ENCODE data around the gene GPR146.

GPR146 gene

GRCh38 chr7:1028775-1029636 is 15.3 kb upstream of the GPR146 start:
- Histone ChIP-seq H3K27me3 (no peaks in the 10 kb centered on the region), H3K4me3 (ENCODE audit: low read depth, low read length) (peak overlapping the region; percentile 69; the same call in 1 of the 2 replicates), H3K36me3 (peaks cover 17% of the 10 kb centered on the region), H3K4me1 (peaks cover 7% of the 10 kb centered on the region), H3K9me3 (no peaks in the 10 kb centered on the region)
- TF ChIP-seq, protein P1, sequence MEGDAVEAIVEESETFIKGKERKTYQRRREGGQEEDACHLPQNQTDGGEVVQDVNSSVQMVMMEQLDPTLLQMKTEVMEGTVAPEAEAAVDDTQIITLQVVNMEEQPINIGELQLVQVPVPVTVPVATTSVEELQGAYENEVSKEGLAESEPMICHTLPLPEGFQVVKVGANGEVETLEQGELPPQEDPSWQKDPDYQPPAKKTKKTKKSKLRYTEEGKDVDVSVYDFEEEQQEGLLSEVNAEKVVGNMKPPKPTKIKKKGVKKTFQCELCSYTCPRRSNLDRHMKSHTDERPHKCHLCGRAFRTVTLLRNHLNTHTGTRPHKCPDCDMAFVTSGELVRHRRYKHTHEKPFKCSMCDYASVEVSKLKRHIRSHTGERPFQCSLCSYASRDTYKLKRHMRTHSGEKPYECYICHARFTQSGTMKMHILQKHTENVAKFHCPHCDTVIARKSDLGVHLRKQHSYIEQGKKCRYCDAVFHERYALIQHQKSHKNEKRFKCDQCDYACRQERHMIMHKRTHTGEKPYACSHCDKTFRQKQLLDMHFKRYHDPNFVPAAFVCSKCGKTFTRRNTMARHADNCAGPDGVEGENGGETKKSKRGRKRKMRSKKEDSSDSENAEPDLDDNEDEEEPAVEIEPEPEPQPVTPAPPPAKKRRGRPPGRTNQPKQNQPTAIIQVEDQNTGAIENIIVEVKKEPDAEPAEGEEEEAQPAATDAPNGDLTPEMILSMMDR (IDR thresholded peaks at IDR 0.05; ENCODE audit: low read depth, low read length), result no peak
- DNase-seq, result peak; percentile 89

GRCh38 chr7:1029637-1030443 is 14.5 kb upstream of the GPR146 start:
- Histone ChIP-seq H3K4me3 (ENCODE audit: low read depth, low read length) (no peak overlapping the region), H3K4me1 (peaks cover 7% of the 10 kb centered on the region), H3K9me3 (no peaks in the 10 kb centered on the region), H3K36me3 (peaks cover 17% of the 10 kb centered on the region), H3K27me3 (no peaks in the 10 kb centered on the region)
- no peak for DNase-seq
- TF ChIP-seq, protein P1 (IDR thresholded peaks at IDR 0.05; ENCODE audit: low read depth, low read length), result no peak

GRCh38 chr7:1030444-1031070 is 13.8 kb upstream of the GPR146 start:
- TF ChIP-seq, protein P1 (IDR thresholded peaks at IDR 0.05; ENCODE audit: low read depth, low read length), result no peak
- H3K4me3 ChIP-seq (ENCODE audit: low read depth, low read length), result no peak overlapping the region
- H3K4me1 ChIP-seq, result peaks cover 7% of the 10 kb centered on the region
- peaks cover 12% of the 10 kb centered on the region for H3K36me3 ChIP-seq
- DNase-seq, result no peak
- no peaks in the 10 kb centered on the region for H3K27me3 ChIP-seq
- no peaks in the 10 kb centered on the region; the same call in 1 of the 2 replicates for H3K9me3 ChIP-seq

DNA sequence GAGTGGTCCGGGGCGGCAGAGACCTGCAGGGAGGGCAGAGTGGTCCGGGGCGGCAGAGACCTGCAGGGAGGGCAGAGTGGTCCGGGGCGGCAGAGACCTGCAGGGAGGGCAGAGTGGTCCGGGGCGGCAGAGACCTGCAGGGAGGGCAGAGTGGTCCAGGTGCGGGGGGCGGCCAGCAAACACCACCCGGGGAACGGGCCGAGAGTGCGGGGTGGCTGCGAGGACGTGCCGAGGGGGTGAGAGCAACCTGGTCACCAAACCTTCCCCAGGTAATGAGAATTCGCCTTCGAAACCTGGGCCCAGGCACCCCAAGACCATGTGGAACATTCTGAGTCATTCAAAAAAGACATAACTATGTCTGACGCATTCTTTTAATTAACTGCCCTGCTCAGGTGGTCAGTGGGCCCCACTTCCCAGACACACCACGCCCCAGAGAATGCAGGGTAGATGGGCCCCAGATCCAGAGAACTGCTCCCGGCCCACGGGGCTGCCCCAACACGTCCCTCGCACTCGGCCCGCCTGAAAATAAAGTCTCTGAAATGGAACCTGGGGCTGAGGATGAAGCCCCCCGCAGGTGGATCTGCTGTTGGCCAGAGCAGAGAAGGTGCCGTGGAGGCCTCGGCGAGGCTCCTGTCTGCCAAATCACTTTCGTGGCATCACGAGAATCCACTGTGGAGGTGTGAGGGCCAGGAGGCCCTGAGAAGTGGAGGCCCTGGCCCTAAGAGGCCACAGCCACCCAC is 12.5 kb upstream of the GPR146 start:
- TF ChIP-seq, protein P1 (IDR thresholded peaks at IDR 0.05; ENCODE audit: low read depth, low read length), result no peak
- Histone ChIP-seq H3K27me3 (no peaks in the 10 kb centered on the region), H3K36me3 (peaks cover 4% of the 10 kb centered on the region; the same call in 1 of the 2 replicates), H3K4me3 (ENCODE audit: low read depth, low read length) (no peak overlapping the region), H3K9me3 (no peaks in the 10 kb centered on the region; the same call in 1 of the 2 replicates), H3K4me1 (peaks cover 7% of the 10 kb centered on the region)
- no peak for DNase-seq

- Histone ChIP-seq H3K4me1 (peaks cover 7% of the 10 kb centered on the region), H3K36me3 (peaks cover 4% of the 10 kb centered on the region; the same call in 1 of the 2 replicates), H3K27me3 (no peaks in the 10 kb centered on the region), H3K9me3 (no peaks in the 10 kb centered on the region; the same call in 1 of the 2 replicates), H3K4me3 (ENCODE audit: low read depth, low read length) (no peak overlapping the region)
- no peak for DNase-seq
- TF ChIP-seq, protein P1 (IDR thresholded peaks at IDR 0.05; ENCODE audit: low read depth, low read length), result no peak
These were observed 11.7 kb upstream of the GPR146 start for GRCh38 chr7:1032536-1033181.

All from BE2C (cell line).